ENCODE data around the gene BRD1.
"Not testable (repeated sequence)": the region's sequence is repeated elsewhere in the genome, so short reads cannot be mapped to it uniquely, and the experiment has no call there.

DNA sequence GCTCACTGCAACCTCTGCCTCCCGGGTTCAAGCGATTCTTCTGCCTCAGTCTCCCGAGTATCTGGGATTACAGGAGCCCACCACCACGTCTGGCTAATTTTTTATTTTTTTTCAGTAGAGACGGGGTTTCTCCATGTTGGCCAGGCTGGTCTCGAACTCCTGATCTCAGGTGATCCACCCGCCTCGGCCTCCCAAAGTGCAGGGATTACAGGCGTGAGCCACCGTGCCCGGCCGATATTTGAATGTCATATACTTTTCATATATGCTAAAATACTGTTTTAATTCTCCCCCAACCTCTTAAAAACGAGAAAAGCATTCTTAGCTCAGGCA lies 24.9 kb upstream of the BRD1 start:
- TF ChIP-seq, protein P1, sequence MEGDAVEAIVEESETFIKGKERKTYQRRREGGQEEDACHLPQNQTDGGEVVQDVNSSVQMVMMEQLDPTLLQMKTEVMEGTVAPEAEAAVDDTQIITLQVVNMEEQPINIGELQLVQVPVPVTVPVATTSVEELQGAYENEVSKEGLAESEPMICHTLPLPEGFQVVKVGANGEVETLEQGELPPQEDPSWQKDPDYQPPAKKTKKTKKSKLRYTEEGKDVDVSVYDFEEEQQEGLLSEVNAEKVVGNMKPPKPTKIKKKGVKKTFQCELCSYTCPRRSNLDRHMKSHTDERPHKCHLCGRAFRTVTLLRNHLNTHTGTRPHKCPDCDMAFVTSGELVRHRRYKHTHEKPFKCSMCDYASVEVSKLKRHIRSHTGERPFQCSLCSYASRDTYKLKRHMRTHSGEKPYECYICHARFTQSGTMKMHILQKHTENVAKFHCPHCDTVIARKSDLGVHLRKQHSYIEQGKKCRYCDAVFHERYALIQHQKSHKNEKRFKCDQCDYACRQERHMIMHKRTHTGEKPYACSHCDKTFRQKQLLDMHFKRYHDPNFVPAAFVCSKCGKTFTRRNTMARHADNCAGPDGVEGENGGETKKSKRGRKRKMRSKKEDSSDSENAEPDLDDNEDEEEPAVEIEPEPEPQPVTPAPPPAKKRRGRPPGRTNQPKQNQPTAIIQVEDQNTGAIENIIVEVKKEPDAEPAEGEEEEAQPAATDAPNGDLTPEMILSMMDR (IDR thresholded peaks at IDR 0.05; ENCODE audit: low read depth, low read length, poor library complexity, severe bottlenecking) = not testable (repeated sequence)
- not testable (repeated sequence) for TF ChIP-seq EZH2phosphoT487 (IDR thresholded peaks at IDR 0.05; ENCODE audit: borderline replicate concordance, low read length)

Measured in DOHH2 (cell line).